Parathyroid adenoma (tissue), 2 donors: ENCODE results near the gene CXCR6.

Source experiments
- H2AFZ ChIP-seq: fragments of 300-600 bp; sonication (generic); one replicate; pipeline ENCODE4 v1.7.0; 2017; ENCODE audit warnings: antibody characterized with exemption, mild to moderate bottlenecking
- H3K27ac ChIP-seq: fragments of 300-600 bp; sonication (generic); one replicate; pipeline ENCODE4 v1.7.0; 2017
- H3K27me3 ChIP-seq: fragments of 300-600 bp; sonication (generic); one replicate; pipeline ENCODE4 v1.7.0; 2017; ENCODE audit warnings: low read length; ENCODE audit not compliant: control insufficient read depth, insufficient read depth
- H3K36me3 ChIP-seq: fragments of 300-600 bp; sonication (generic); one replicate; pipeline ENCODE4 v1.7.0; 2017; ENCODE audit warnings: low read length; ENCODE audit not compliant: control insufficient read depth, insufficient read depth
- H3K4me1 ChIP-seq: fragments of 300-600 bp; sonication (generic); one replicate; pipeline ENCODE4 v1.7.0; 2017; ENCODE audit warnings: control low read depth
- H3K4me2 ChIP-seq: fragments of 300-600 bp; sonication (generic); one replicate; pipeline ENCODE4 v1.7.0; 2017; ENCODE audit warnings: low read length
- H3K4me3 ChIP-seq: fragments of 300-600 bp; sonication (generic); one replicate; pipeline ENCODE4 v1.7.0; 2017; ENCODE audit warnings: low read depth, low read length
- H3K79me2 ChIP-seq: fragments of 300-600 bp; sonication (generic); one replicate; pipeline ENCODE4 v1.7.0; 2017; ENCODE audit warnings: control low read depth
- H3K9ac ChIP-seq: fragments of 300-600 bp; sonication (generic); one replicate; pipeline ENCODE4 v1.7.0; 2017; ENCODE audit warnings: mild to moderate bottlenecking
- H3K9me3 ChIP-seq: fragments of 300-600 bp; sonication (generic); one replicate; pipeline ENCODE4 v1.7.0; 2017; ENCODE audit warnings: low read length; ENCODE audit not compliant: control insufficient read depth
- CTCF ChIP-seq: fragments of 300-600 bp; sonication (generic); IDR thresholded peaks from one replicate; pipeline ENCODE4 v1.7.0; 2017; ENCODE audit warnings: antibody characterized with exemption, mild to moderate bottlenecking
- donor health status: primary hyperparathyroidism.

The CXCR6 gene

DNA sequence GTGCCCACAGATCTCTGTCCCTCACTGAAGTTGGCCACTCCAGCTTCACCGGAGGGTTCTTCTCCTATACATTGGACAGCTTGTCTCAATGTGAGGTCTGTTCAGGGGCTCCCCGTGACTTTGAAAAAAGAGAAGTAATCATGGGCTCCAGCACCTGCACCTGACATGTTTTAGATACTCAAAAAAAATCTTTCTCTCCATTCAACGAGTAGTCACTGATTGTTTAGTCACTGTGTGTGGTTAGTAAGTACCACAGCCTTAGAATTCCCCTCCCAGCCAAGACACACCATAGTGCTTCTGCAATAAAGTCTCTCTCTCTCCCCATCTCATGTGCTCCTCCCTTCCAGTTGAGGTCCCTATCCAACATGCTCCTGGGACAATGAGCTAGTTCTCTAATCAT is 38.3 kb upstream of the CXCR6 start:
- H3K9ac ChIP-seq: no peak overlapping the region
- no peaks in the 10 kb centered on the region for H3K79me2 ChIP-seq
- no peaks in the 10 kb centered on the region for H3K9me3 ChIP-seq
- no peak overlapping the region for H3K4me2 ChIP-seq
- H3K4me1 ChIP-seq: no peaks in the 10 kb centered on the region
- no peak for TF ChIP-seq CTCF
- H3K36me3 ChIP-seq: no peaks in the 10 kb centered on the region
- no peak overlapping the region for H3K4me3 ChIP-seq
- H2AFZ ChIP-seq: no peak overlapping the region
- H3K27me3 ChIP-seq: no peaks in the 10 kb centered on the region
- H3K27ac ChIP-seq: no peak overlapping the region

DNA sequence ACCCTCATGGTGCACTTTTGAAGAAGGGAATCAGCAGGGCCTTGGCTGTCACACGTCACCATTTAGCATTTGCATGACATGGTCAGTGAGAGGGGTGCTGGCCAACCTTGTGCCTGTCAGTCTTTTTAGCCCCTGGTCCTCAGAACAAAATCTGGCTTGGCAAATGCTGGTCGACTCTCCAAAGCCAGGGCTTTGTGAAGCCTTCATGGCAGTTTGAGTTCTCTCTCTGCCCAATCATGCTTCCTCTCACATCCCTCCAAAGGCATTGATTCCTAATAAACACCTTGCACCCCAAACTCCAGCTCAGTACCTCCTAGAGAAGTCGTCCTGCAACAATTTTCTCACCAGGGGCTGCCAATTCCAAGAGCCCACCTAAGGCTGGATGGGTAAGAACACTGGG is 37.5 kb upstream of the CXCR6 start:
- Histone ChIP-seq H3K79me2 (no peaks in the 10 kb centered on the region), H3K27me3 (no peaks in the 10 kb centered on the region), H3K27ac (no peak overlapping the region), H3K36me3 (no peaks in the 10 kb centered on the region), H3K4me2 (no peak overlapping the region), H3K9me3 (no peaks in the 10 kb centered on the region), H3K9ac (no peak overlapping the region), H3K4me1 (no peaks in the 10 kb centered on the region), H2AFZ (no peak overlapping the region), H3K4me3 (no peak overlapping the region)
- TF ChIP-seq CTCF: no peak

DNA sequence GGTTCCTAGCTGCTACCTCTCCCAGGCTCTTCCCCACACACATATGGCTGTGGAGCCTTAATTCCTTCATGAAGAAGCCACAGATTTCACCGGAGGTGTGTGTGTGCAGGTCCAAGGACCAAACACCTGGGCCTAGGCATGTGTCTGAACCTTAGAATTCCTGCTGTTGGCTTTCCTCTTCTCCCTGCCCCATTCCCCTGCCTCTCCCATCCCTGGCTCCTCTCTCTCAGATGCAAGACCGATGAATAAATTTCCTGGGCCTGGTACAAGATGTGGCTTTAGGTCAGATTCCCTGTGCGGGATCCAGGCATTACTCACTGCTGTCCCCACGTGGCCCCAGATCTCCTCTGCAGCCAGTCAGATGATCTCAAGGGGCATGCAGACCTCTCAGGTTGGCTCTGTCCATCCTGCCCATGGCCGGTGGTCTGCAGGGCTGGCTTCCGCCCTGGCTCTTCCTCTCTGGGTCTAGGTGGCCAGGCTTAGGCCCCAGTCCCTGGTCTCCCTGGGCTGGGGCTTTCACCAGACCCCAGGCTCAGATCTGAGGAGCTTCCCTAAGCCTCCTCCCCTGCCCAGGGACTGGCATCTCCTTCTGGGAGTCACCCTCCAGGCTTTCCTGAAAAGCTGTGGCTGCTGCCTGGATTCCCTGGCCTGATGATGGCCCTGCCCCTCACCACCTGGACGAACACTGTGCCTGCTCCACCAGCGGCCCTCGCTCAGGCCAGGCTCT is 36.4 kb upstream of the CXCR6 start:
- no peak overlapping the region for H3K27ac ChIP-seq
- H3K9me3 ChIP-seq: no peaks in the 10 kb centered on the region
- no peaks in the 10 kb centered on the region for H3K36me3 ChIP-seq
- no peaks in the 10 kb centered on the region for H3K27me3 ChIP-seq
- no peaks in the 10 kb centered on the region for H3K79me2 ChIP-seq
- no peak overlapping the region for H3K9ac ChIP-seq
- TF ChIP-seq CTCF: peak; percentile 32
- no peak overlapping the region for H3K4me2 ChIP-seq
- no peaks in the 10 kb centered on the region for H3K4me1 ChIP-seq
- H3K4me3 ChIP-seq: no peak overlapping the region
- H2AFZ ChIP-seq: no peak overlapping the region

GRCh38 chr3:45907769-45908705 is 35.2 kb upstream of the CXCR6 start:
- Histone ChIP-seq H3K4me2 (no peak overlapping the region), H3K4me3 (no peak overlapping the region), H3K9me3 (no peaks in the 10 kb centered on the region), H2AFZ (no peak overlapping the region), H3K36me3 (no peaks in the 10 kb centered on the region), H3K27me3 (no peaks in the 10 kb centered on the region), H3K4me1 (no peaks in the 10 kb centered on the region), H3K79me2 (no peaks in the 10 kb centered on the region), H3K27ac (no peak overlapping the region), H3K9ac (no peak overlapping the region)
- no peak for TF ChIP-seq CTCF
